Esophagus squamous epithelium (tissue), 5 donors: ENCODE data around the gene KATNAL2. TPM values are rescaled to one million over a fixed set of nuclear protein-coding genes. Genes with fewer than 3 reads are reported as not detected.

ENCODE experiments used
- DNase-seq: peaks from one replicate; lab custom pipeline; 2025; lab: John Stamatoyannopoulos, UW
- H3K27ac ChIP-seq, 4 donors: fragments of 200-600 bp; sonication (generic); one replicate each; pipeline ENCODE4 v1.5.1; 2016 to 2019; ENCODE audit warnings: mild to moderate bottlenecking in 1 of 4
- H3K27me3 ChIP-seq, 4 donors: fragments of 200-600 bp; sonication (generic); 1 replicate in 3 of 4; 2 replicates in 1 of 4; pipeline versions ENCODE4 v1.5.1 to v1.6.0; 2017 to 2021; ENCODE audit warnings: antibody characterized with exemption in 1 of 4
- H3K36me3 ChIP-seq, 3 donors: fragments of 200-600 bp; sonication (generic); one replicate each; pipeline ENCODE4 v1.5.1; 2016 to 2019
- H3K4me1 ChIP-seq, 3 donors: fragments of 200-600 bp; sonication (generic); one replicate each; pipeline ENCODE4 v1.5.1; 2017 to 2019
- H3K4me3 ChIP-seq, 4 donors: fragments of 200-600 bp; sonication (generic); 1 replicate in 3 of 4; 2 replicates in 1 of 4; pipeline ENCODE4 v1.5.1; 2016 to 2019; ENCODE audit warnings: mild to moderate bottlenecking in 2 of 4, moderate library complexity in 1 of 4
- H3K9me3 ChIP-seq, 3 donors: fragments of 200-600 bp; sonication (generic); one replicate each; pipeline ENCODE4 v1.5.1; 2016 to 2019
- CTCF ChIP-seq, 6 experiments: fragments of 450-650 bp in 4 of 6; fragments of 200-600 bp in 2 of 6; sonication (generic) in 2 of 6; IDR thresholded peaks; one replicate each; pipeline ENCODE4 v1.5.1; 2016 to 2019; ENCODE audit warnings: antibody characterized with exemption in 6 of 6, mild to moderate bottlenecking in 4 of 6, moderate library complexity in 4 of 6
- POLR2A ChIP-seq, 4 donors: fragments of 450-650 bp; IDR thresholded peaks; one replicate each; pipeline ENCODE4 v1.6.1; 2017; ENCODE audit warnings: antibody characterized with exemption in 4 of 4, mild to moderate bottlenecking in 4 of 4, moderate library complexity in 3 of 4
- WGBS, 2 donors: methylation state at CpG; one replicate each; pipeline ENCODE4 v1.1.5; 2018; 5-methylcytosine and 5-hydroxymethylcytosine counted together
- intact Hi-C: fragments of 100-400 bp; cut with DNase I; formaldehyde crosslinking; loops from one replicate; pipeline ENCODE4 v1.15.0; 2022
- total RNA-seq, 4 donors: library from RNA; depleted of rRNA; stranded (reverse); fragments of >200 nt; gene quantifications; one replicate each; pipeline ENCODE4 v1.1.0, GENCODE V29; 2016
- donor health status: DM: yes; HTN: yes; CAD: no.

The KATNAL2 gene
- total RNA-seq, 4 donors from 2014 or later = 0.70 to 3.4 (median 1.8) TPM

- WGBS, 2 donors = 80 to 81% methylated on average over 5 of the region's 5 CpGs
- Histone ChIP-seq H3K27ac (no peak overlapping the region), H3K36me3 (no peaks in the 10 kb centered on the region), H3K27me3 (no peaks in the 10 kb centered on the region), H3K4me1 (no peaks in the 10 kb centered on the region), H3K4me3 (no peak overlapping the region), H3K9me3 (no peaks in the 10 kb centered on the region)
- no peak for DNase-seq
- intact Hi-C loops = no loop called here
- TF ChIP-seq CTCF (IDR thresholded peaks at IDR 0.05) (no peak), POLR2A (IDR thresholded peaks at IDR 0.05) (no peak)
Measured at GRCh38 chr18:47054369-47054768, 137.0 kb downstream of the KATNAL2 start.

- no peak for DNase-seq
- TF ChIP-seq CTCF (IDR thresholded peaks at IDR 0.05) = no peak
- no peak for TF ChIP-seq POLR2A (IDR thresholded peaks at IDR 0.05)
- no peaks in the 10 kb centered on the region for H3K9me3 ChIP-seq
- no peaks in the 10 kb centered on the region for H3K36me3 ChIP-seq
- no peak overlapping the region for H3K4me3 ChIP-seq
- no peaks in the 10 kb centered on the region for H3K27me3 ChIP-seq
- intact Hi-C loops = no loop called here
- WGBS, 2 donors = 49 to 54% methylated on average over 2 of the region's 2 CpGs
- H3K4me1 ChIP-seq = no peaks in the 10 kb centered on the region
- no peak overlapping the region for H3K27ac ChIP-seq
Measured at GRCh38 chr18:47062471-47062870, 145.1 kb downstream of the KATNAL2 start.

GRCh38 chr18:47063096-47063495, 145.7 kb downstream of the KATNAL2 start:
- H3K4me1 ChIP-seq = no peaks in the 10 kb centered on the region
- H3K27ac ChIP-seq = no peak overlapping the region
- no peak for TF ChIP-seq CTCF (IDR thresholded peaks at IDR 0.05)
- TF ChIP-seq POLR2A (IDR thresholded peaks at IDR 0.05) = no peak
- no peaks in the 10 kb centered on the region for H3K27me3 ChIP-seq
- intact Hi-C loops = no loop called here
- H3K9me3 ChIP-seq = no peaks in the 10 kb centered on the region
- no peak for DNase-seq
- H3K36me3 ChIP-seq = no peaks in the 10 kb centered on the region
- no peak overlapping the region for H3K4me3 ChIP-seq
- 92 to 97% methylated on average over 8 of the region's 8 CpGs for WGBS, 2 donors

- Histone ChIP-seq H3K27ac (no peak overlapping the region), H3K4me3 (no peak overlapping the region), H3K36me3 (no peaks in the 10 kb centered on the region), H3K27me3 (no peaks in the 10 kb centered on the region), H3K4me1 (no peaks in the 10 kb centered on the region), H3K9me3 (no peaks in the 10 kb centered on the region)
- no peak for DNase-seq
- no peak for TF ChIP-seq CTCF (IDR thresholded peaks at IDR 0.05)
- intact Hi-C loops = no loop called here
- 60% methylated on average over 3 of the region's 3 CpGs for WGBS, 2 donors
Measured at GRCh38 chr18:47067648-47068047, 150.2 kb downstream of the KATNAL2 start.

- H3K27ac ChIP-seq = no peak overlapping the region
- WGBS, 2 donors = 54 to 63% methylated on average over 10 to 12 of the region's 13 CpGs
- no peaks in the 10 kb centered on the region for H3K27me3 ChIP-seq
- H3K36me3 ChIP-seq = no peaks in the 10 kb centered on the region
- intact Hi-C loops = no loop called here
- no peaks in the 10 kb centered on the region for H3K4me1 ChIP-seq
- H3K4me3 ChIP-seq = no peak overlapping the region
- no peaks in the 10 kb centered on the region for H3K9me3 ChIP-seq
- TF ChIP-seq POLR2A (IDR thresholded peaks at IDR 0.05) (no peak), CTCF (IDR thresholded peaks at IDR 0.05) (no peak)
- DNase-seq = no peak
Measured at GRCh38 chr18:47075098-47075883, 157.9 kb downstream of the KATNAL2 start.
